ENCODE measurements around the gene HECW1. TPM values are rescaled to one million over a fixed set of nuclear protein-coding genes. Genes with fewer than 3 reads are reported as not detected.

HECW1 gene
- total RNA-seq, 3 donors from 2014 or later, result 0.48 to 1.9 (median 0.66) TPM

- intact Hi-C loops (cut with DNase I; ENCODE audit: low total_unique reads), result no loop called here
Observed at GRCh38 chr7:43298617-43299016, 186.2 kb downstream of the HECW1 start.

GRCh38 chr7:43300121-43300520 is 187.7 kb downstream of the HECW1 start:
- Histone ChIP-seq H3K27ac (no peak overlapping the region), H3K27me3 (no peaks in the 10 kb centered on the region), H3K9me3 (no peaks in the 10 kb centered on the region), H3K36me3 (no peaks in the 10 kb centered on the region), H3K4me1 (no peaks in the 10 kb centered on the region), H3K4me3 (no peak overlapping the region)
- TF ChIP-seq POLR2AphosphoS5 (IDR thresholded peaks at IDR 0.05) (no peak), CTCF (IDR thresholded peaks at IDR 0.05) (no peak)
- DNase-seq (ENCODE audit: low spot score in 2 of 2), result no peak
- intact Hi-C loops (cut with DNase I; ENCODE audit: low total_unique reads), result no loop called here

More at GRCh38 chr7:43298617-43299016, 186.2 kb downstream of the HECW1 start:
- no peaks in the 10 kb centered on the region for H3K9me3 ChIP-seq
- TF ChIP-seq CTCF (IDR thresholded peaks at IDR 0.05), result no peak
- no peak for TF ChIP-seq POLR2AphosphoS5 (IDR thresholded peaks at IDR 0.05)
- no peak for TF ChIP-seq POLR2A (IDR thresholded peaks at IDR 0.05)
- no peaks in the 10 kb centered on the region for H3K27me3 ChIP-seq
- no peaks in the 10 kb centered on the region for H3K36me3 ChIP-seq
- no peaks in the 10 kb centered on the region for H3K4me1 ChIP-seq
- H3K4me3 ChIP-seq, result no peak overlapping the region
- DNase-seq (ENCODE audit: low spot score in 2 of 2), result no peak
- H3K27ac ChIP-seq, result no peak overlapping the region

GRCh38 chr7:43302211-43302711 is 189.8 kb downstream of the HECW1 start:
- no peak for DNase-seq (ENCODE audit: low spot score in 2 of 2)
- intact Hi-C loops (cut with DNase I; ENCODE audit: low total_unique reads), result no loop called here
- Histone ChIP-seq H3K36me3 (no peaks in the 10 kb centered on the region), H3K27ac (no peak overlapping the region), H3K9me3 (no peaks in the 10 kb centered on the region), H3K4me3 (no peak overlapping the region), H3K4me1 (no peaks in the 10 kb centered on the region), H3K27me3 (no peaks in the 10 kb centered on the region)
- no peak for TF ChIP-seq POLR2AphosphoS5 (IDR thresholded peaks at IDR 0.05)
- TF ChIP-seq POLR2A (IDR thresholded peaks at IDR 0.05), result no peak
- no peak for TF ChIP-seq CTCF (IDR thresholded peaks at IDR 0.05)

- TF ChIP-seq POLR2AphosphoS5 (IDR thresholded peaks at IDR 0.05) (no peak), POLR2A (IDR thresholded peaks at IDR 0.05) (no peak)
- H3K4me1 ChIP-seq, result no peaks in the 10 kb centered on the region
- H3K27ac ChIP-seq, result no peak overlapping the region
- H3K27me3 ChIP-seq, result no peaks in the 10 kb centered on the region
- DNase-seq (ENCODE audit: low spot score in 2 of 2), result no peak
- H3K9me3 ChIP-seq, result no peaks in the 10 kb centered on the region
- intact Hi-C loops (cut with DNase I; ENCODE audit: low total_unique reads), result no loop called here
- H3K4me3 ChIP-seq, result no peak overlapping the region
- no peaks in the 10 kb centered on the region for H3K36me3 ChIP-seq
Observed at GRCh38 chr7:43302773-43303460, 190.5 kb downstream of the HECW1 start.

- intact Hi-C loops (cut with DNase I; ENCODE audit: low total_unique reads), result no loop called here
- no peak overlapping the region for H3K27ac ChIP-seq
- TF ChIP-seq POLR2AphosphoS5 (IDR thresholded peaks at IDR 0.05) (no peak), POLR2A (IDR thresholded peaks at IDR 0.05) (no peak), CTCF (IDR thresholded peaks at IDR 0.05) (no peak)
- no peak overlapping the region for H3K4me3 ChIP-seq
- no peaks in the 10 kb centered on the region for H3K9me3 ChIP-seq
- no peaks in the 10 kb centered on the region for H3K4me1 ChIP-seq
- H3K36me3 ChIP-seq, result no peaks in the 10 kb centered on the region
- H3K27me3 ChIP-seq, result no peaks in the 10 kb centered on the region
- DNase-seq (ENCODE audit: low spot score in 2 of 2), result no peak
Observed at GRCh38 chr7:43303740-43304241, 191.3 kb downstream of the HECW1 start.

All from breast epithelium (tissue), 4 donors.